T-helper 17 cell (primary cell): Measurements from ENCODE around the gene IFITM10. TPM values are rescaled to one million over a fixed set of nuclear protein-coding genes. Genes with fewer than 3 reads are reported as not detected.
"Not testable (repeated sequence)": the region's sequence is repeated elsewhere in the genome, so short reads cannot be mapped to it uniquely, and the experiment has no call there.

ENCODE experiments used
- ATAC-seq: fragments of 150-1000 bp; cut with Tn5 transposase; 2 replicates; pipeline ENCODE4 v1.10.0; 2021; ENCODE audit warnings: mild to moderate bottlenecking, moderate library complexity
- DNase-seq, 3 donors: peaks; one replicate each; pipeline versions ENCODE4 v3.0.0 to v3.0.0-alpha.2; 2020 to 2021
- H3K9me3 ChIP-seq: one replicate; pipeline ENCODE4 v1.7.0; 2013; ENCODE audit warnings: low read length, mild to moderate bottlenecking; ENCODE audit not compliant: control insufficient read depth, poor library complexity, severe bottlenecking
- H3K27ac Mint-ChIP-seq: one replicate; pipeline ENCODE4 v1.8.0; 2022; ENCODE audit warnings: mild to moderate bottlenecking, moderate library complexity, mixed read lengths
- H3K27me3 Mint-ChIP-seq: one replicate; pipeline ENCODE4 v1.8.0; 2022; ENCODE audit warnings: mixed read lengths
- H3K36me3 Mint-ChIP-seq: one replicate; pipeline ENCODE4 v1.8.0; 2022; ENCODE audit warnings: low read depth, mixed read lengths
- H3K4me1 Mint-ChIP-seq: one replicate; pipeline ENCODE4 v1.8.0; 2022; ENCODE audit warnings: mild to moderate bottlenecking, mixed read lengths
- H3K4me3 Mint-ChIP-seq: one replicate; pipeline ENCODE4 v1.8.0; 2022; ENCODE audit warnings: mild to moderate bottlenecking, moderate library complexity, mixed read lengths
- total RNA-seq, 4 donors: library from RNA in 2 of 4; stranded (reverse) in 2 of 4; gene quantifications; one replicate each; pipeline ENCODE4 v1.2.3 and lab custom pipeline; 2022 to 2026

The IFITM10 gene
- total RNA-seq, 2 donors from 2014 or later, result 0.78 to 0.90 TPM

DNA sequence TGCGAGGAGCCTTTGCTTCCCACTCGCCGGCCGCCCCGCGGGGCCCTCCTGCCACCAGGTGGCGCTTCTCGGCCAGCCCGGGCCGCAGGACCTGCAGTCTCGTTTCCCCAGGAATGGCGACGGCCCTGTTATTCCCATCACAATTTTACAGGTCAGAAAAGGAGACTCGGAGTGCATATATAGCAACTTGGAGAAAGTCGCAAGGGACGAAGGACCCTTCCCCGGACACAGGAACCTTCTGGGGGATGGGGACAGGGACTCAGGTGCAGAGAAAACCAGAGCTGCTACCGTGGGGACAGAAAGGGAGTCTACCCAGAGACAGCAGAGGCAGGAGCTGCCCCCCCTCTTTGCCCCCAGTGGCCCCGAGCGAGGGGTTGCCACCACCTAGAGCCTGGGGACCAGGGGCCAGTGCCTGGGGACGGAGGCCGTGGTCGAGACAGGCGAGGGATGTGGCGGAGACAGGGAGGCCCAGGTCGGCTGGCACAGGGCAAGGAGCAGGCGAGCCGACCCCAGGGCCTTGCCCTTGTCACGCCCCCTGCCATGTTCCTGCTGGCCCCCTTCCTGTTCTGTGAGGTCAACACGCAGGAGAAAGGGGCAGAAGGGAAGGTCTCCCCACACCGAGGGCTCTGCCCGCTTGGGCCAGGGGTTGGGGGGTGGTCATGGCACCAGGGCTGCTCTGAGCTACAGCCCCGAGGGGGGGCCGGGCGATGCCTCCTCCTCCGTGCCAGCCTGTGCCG is 56.9 kb downstream of the IFITM10 start:
- Mint-ChIP-seq H3K27ac (no peak overlapping the region), H3K4me1 (peaks cover 11% of the 10 kb centered on the region), H3K36me3 (peaks cover 2% of the 10 kb centered on the region), H3K4me3 (peak overlapping the region; percentile 90), H3K27me3 (peaks cover 63% of the 10 kb centered on the region)
- DNase-seq, result peak; percentile 63 to 73 (median 70)
- no peaks in the 10 kb centered on the region for H3K9me3 ChIP-seq
- peak; percentile 71 for ATAC-seq

DNA sequence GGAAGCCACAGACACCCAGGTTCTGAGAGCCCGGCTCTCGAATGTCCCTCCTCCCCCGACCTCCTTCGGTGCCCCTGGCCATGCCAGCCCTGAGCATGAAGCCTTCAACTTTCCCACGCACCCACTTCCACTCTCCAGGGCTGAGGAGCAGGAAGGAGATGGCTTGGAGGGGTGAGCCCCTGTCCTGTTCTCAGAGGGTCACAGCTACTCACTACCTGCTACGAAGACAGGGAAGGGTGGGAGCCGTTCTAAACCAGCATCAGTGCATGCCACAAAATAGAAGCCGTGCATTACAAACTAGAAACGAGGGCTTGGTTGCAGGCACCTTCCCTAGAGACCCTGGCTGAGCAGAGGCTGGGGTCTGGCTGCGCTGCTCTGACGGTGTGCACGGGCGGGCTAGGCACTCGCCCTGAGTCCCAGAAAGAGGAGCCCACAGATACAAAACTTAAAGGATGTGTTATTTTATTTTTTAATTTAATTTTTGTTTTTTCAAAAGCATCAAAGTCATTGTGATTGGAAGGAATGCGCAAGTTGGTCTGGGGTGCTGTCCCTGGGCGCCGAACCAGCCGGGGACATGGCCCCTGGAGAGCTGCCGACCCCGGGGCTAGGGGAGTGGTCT is 57.6 kb downstream of the IFITM10 start:
- H3K9me3 ChIP-seq, result no peaks in the 10 kb centered on the region
- ATAC-seq, result no peak
- H3K4me1 Mint-ChIP-seq, result peaks cover 11% of the 10 kb centered on the region
- peaks cover 58% of the 10 kb centered on the region for H3K27me3 Mint-ChIP-seq
- no peak overlapping the region for H3K27ac Mint-ChIP-seq
- no peak for DNase-seq
- H3K36me3 Mint-ChIP-seq, result peaks cover 2% of the 10 kb centered on the region
- peak overlapping the region; percentile 90 for H3K4me3 Mint-ChIP-seq

DNA sequence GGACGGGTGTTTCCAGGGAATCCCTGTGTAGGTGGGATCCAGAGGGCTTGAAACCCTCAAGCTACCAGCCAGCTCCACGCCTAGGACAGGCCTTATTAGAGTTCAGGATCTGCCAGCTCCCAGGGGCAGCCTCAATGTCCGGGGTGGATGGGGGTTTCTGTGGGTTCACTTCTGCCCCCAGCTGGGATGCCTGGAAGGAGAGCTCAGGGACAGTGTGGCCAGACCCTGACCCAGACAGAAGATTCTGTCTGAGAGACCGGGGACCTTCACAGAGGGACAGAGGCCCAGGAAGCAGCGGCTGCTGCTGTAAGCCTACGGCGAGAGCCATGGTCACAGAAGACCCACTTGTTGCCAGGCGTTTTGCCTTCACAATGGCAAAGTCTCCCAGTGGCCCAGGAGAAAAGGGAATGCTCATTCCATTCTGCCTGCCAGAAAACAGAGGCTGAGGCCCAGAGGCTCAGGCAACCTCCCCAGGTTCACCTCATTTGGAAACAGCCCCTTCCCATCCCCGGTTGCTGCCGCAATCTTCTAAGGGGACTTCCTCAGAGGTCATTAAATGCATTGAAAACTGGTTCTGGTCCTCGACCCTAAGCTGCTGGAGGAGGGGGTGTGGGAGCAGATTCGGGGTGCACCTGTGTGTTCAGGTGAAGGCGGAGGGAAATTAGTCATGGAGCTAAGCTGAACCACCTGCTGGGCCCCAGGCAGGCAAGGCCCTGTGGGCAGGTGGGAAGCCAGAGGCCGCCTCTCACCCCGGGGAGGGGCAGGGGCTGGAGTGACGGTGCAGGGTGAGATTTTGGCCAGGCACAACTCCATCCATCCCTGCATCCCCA is 58.3 kb downstream of the IFITM10 start:
- Mint-ChIP-seq H3K36me3 (peaks cover 2% of the 10 kb centered on the region), H3K4me3 (no peak overlapping the region), H3K27me3 (peaks cover 56% of the 10 kb centered on the region), H3K4me1 (peaks cover 11% of the 10 kb centered on the region), H3K27ac (no peak overlapping the region)
- no peak for ATAC-seq
- no peak for DNase-seq
- H3K9me3 ChIP-seq, result no peaks in the 10 kb centered on the region

DNA sequence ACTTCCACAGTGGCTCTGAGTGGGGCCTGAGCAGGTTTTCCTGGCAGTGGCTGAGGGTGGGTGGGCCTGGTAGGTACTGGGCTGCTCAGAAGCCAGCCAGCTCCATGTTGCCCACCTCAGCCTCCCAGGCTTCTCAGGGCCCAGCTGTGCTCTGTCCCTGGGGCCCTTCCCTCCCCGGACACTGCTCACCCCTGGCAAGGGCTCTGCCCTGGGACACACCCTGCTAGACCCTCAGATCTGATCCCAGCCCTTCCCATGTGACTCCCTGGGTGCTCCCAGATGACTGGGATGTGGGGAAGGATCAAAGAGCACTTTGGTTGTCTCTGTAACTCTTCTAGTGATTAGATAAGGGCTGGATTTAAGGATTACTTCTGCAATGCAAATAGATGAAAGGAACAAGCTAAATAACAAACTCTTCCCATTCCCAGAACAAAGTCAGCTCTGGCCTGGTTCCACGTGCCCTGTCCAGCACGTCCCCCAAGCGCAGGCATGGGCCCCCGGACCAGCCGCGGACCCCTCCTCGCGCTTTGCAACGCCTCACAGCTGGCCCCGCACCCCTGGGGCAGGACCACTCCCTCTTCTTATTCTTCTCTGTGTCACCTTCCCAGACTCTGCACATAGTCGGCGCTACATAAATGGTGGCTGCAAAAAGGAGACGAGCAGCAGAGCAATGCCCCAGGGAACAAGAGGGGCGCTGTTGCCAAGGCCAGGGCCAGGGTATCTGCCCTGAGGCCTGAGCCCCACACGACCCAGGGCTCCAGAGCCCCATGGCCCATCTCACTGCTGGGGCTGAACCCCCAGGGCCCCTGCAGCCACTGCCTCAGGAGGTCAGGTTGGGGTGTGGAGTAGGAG is 59.1 kb downstream of the IFITM10 start:
- no peak for DNase-seq
- Mint-ChIP-seq H3K27me3 (peaks cover 52% of the 10 kb centered on the region), H3K36me3 (peaks cover 2% of the 10 kb centered on the region), H3K27ac (no peak overlapping the region), H3K4me1 (peaks cover 9% of the 10 kb centered on the region), H3K4me3 (no peak overlapping the region)
- H3K9me3 ChIP-seq, result no peaks in the 10 kb centered on the region
- ATAC-seq, result no peak

DNA sequence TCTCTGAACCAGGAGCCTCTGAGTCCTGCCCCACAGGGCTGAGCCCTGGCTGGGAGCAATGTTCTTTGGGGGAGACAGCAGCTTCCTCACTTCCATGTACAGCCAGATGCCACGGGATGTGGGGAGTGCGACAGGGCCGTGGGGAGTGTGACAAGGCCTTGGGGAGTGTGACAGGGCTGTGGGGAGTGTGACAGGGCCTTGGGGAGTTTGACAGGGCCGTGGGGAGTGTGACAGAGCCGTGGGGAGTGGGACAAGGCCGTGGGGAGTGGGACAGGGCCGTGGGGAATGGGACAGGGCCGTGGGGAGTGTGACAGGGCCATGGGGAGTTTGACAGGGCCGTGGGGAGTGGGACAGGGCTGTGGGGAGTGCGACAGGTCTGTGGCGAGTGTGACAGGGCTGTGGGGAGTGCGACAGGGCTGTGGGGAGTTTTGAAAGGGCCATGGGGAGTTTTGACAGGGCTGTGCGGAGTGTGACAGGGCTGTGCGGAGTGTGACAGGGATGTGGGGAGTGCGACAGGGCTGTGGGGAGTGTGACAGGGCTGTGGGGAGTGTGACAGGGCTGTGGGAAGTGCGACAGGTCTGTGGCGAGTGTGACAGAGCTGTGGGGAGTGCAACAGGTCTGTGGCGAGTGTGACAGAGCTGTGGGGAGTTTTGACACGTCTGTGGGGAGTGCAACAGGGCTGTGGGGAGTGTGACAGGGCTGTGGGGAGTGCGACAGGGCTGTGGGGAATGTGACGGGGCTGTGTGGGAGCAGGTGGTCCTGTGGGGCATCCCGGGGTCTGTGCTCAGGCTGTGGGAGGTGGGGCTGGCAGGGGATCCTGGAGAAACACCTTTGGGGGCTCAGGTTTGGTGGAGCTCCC is 60.0 kb downstream of the IFITM10 start:
- H3K9me3 ChIP-seq, result no peaks in the 10 kb centered on the region
- H3K4me3 Mint-ChIP-seq, result no peak overlapping the region
- ATAC-seq, result no peak
- DNase-seq, result no peak
- H3K27ac Mint-ChIP-seq, result peak overlapping the region; percentile 3
- peaks cover 46% of the 10 kb centered on the region for H3K27me3 Mint-ChIP-seq
- no peaks in the 10 kb centered on the region for H3K36me3 Mint-ChIP-seq
- H3K4me1 Mint-ChIP-seq, result peaks cover 7% of the 10 kb centered on the region

DNA sequence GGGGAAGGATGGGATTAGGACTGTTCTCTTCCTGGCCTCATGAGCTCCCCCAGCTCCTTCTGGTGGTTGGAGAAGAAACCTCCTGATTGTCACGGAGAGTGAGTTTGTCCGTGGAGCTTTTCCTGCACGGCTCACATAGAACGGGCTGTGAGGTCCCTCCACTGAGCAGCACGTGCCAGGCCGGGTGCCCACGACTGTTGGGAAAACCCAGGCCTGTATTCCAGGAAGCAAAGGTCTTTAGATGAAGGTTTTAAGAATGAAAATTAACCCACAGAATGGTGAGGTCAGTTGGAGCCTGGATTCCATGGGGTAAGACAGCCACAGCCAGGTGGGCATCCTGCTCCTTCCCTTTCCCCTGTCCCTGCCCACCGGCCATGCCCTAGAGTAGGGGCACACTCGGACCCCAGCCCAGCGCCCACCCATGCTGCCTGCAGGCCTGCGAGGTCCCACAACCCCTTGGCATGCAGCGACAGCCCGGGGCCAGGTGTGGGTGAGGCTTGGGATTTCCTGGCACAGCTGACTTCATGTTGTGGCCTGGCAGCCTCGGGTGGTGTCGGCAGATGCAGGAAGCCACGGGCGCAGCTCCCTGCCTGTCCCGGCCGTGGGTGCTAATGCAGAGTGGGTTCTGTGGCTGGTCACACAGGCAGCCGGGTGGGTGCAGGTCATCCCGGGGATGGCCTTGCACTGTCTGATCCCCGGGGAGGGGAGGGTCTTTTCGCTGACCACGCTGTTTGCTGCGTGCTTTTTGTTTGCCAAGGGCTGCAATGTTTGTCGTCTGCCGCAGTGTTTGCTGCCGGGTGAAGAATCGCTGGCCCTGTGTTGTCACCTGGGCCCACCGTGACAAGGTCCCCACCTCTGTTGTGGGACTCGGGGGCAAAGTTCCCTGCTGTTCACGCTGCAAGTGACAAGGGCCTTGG is 60.9 kb downstream of the IFITM10 start:
- not testable (repeated sequence) for H3K4me1 Mint-ChIP-seq
- H3K27me3 Mint-ChIP-seq, result peaks cover 47% of the 10 kb centered on the region

DNA sequence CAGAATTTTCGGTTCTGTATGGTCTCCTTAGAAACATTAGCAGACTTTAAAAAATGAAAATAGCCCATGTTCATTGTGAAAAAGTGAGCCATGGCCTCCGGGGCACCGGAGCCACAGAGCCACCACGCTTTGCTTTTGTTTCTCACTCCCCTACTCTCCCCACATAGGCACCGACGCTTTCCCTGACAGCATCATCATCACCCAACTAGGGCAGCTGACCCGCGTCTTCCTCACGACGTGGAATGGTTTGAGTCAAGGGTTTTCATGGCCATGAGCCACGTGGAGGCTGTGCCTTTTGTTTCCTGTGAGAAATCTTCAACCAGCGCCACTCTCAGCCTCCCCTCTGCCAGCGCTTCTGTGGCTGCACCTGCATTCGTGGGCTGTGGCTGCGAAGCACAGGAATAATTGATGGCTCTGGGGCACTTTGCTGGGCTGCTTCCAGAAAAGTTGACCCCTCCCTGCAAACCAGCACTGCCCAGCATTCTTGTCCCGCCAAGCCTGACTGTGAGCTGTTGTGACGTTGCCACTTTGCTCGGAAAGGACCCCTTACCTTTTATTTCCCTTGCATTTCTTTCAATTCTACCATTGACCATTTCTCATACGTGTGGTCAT is 62.0 kb downstream of the IFITM10 start:
- H3K27me3 Mint-ChIP-seq, result peaks cover 43% of the 10 kb centered on the region
- not testable (repeated sequence) for ATAC-seq, H3K9me3 ChIP-seq, H3K27ac Mint-ChIP-seq, DNase-seq, H3K4me1 Mint-ChIP-seq, H3K4me3 Mint-ChIP-seq, H3K36me3 Mint-ChIP-seq

More for the DNA sequence above, 60.9 kb downstream of the IFITM10 start:
- H3K4me3 Mint-ChIP-seq, H3K9me3 ChIP-seq, ATAC-seq, H3K36me3 Mint-ChIP-seq, DNase-seq: not testable (repeated sequence)
- peak overlapping the region; percentile 3 for H3K27ac Mint-ChIP-seq

DNA sequence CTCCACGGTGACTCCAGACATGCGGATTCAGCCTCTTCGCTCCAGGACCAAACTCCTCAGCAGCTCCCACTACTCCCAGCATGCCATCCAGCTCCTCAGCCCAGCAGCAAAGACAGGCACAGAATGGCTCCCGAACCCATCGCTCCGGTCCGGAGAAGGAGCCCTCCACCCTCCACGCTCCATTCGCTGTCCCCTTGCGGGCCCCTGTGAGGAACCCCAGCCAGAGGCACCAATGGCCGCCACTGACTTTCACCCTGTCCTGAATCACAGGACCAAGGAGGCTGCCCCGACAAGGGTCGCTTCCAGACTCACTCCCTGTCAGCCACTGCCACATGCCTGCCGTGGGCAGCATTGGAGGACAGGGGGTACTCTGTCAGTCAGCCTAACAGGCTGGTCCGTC is 64.2 kb downstream of the IFITM10 start:
- not testable (repeated sequence) for H3K9me3 ChIP-seq, ATAC-seq, H3K4me1 Mint-ChIP-seq, DNase-seq, H3K36me3 Mint-ChIP-seq, H3K27ac Mint-ChIP-seq, H3K4me3 Mint-ChIP-seq
- peaks cover 46% of the 10 kb centered on the region for H3K27me3 Mint-ChIP-seq

DNA sequence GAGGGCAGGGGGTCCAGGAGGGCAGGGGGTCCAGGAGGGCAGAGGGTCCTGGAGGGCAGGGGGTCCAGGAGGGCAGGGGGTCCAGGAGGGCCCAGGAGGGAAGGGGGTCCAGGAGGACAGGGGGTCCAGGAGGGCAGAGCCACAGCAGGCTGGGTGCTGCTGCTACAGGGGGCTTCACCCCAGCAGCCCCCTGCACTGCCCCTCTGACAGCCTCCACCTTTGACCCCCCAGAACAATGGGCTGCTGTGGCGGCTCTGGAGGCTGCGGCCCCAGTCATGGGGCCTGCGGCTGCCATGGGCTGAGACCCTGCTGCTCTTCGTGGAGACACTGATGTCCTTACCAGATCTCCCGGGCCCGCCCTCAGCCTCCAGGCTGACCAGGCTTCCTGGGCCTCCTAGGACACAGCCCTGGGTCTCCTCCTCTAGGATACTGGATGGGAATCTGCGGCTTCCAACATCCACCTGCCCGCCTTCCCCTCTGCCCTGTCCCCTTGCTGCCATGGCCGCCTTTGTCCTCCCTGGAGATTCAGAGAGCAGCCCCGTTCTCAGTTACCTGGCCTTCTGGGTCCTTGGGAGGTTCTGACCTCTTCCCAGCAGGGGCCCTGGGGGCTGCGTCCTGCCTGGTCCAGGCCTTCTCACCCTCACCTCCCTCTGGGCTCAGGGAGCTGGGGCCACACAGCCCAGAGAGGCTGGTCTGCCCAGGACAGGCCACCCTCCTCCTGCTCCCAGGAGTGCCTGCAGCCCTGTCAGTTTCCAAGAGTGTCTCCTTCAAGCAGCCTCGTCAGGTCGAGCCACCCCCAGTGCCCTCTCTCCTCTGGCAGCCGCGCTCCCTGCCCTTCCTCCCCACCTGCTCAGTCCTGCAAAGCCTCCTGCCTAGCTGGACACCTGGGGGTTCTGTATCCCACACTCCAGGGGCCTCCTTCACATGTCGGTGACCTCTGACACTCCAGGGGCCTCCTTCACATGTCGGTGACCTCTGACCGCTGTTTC is 65.2 kb downstream of the IFITM10 start:
- H3K4me3 Mint-ChIP-seq, result not testable (repeated sequence)

DNA sequence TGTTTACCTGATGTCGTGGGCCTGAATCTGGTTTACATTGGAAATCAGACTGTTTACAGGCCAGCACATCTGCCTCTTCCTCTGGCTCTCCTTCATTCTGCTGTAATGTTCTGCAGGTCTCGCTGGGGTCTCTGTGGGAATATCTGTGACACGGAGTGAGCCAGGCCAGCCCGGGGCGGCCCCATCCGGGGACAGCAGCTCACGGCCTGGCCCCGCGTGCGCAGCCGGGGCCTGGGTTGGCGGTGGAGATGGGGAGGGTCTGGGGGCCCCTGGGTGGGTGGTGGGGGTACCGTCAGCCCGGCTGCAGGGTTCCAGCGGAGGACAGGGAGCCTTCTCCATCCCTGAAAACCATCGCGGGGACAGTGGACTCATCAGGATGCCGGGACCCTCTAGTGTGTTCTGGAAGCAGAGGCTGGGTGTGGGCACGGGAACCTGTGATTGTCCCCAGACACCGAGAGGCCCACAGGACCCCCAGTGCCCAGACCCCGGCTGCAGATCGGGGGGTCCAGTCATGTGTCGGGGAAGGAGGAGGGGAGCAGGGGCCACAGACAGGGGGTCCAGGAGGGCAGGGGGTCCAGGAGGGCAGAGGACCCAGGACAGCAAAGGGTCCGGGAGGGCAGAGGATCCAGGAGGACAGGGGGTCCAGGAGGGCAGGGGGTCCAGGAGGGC is 66.4 kb downstream of the IFITM10 start:
- not testable (repeated sequence) for H3K4me3 Mint-ChIP-seq, H3K4me1 Mint-ChIP-seq, H3K36me3 Mint-ChIP-seq, ATAC-seq, H3K27ac Mint-ChIP-seq, H3K9me3 ChIP-seq, DNase-seq
- peaks cover 30% of the 10 kb centered on the region for H3K27me3 Mint-ChIP-seq

More for the DNA sequence above, 65.2 kb downstream of the IFITM10 start:
- H3K27me3 Mint-ChIP-seq, result peaks cover 37% of the 10 kb centered on the region
- not testable (repeated sequence) for H3K4me1 Mint-ChIP-seq, H3K36me3 Mint-ChIP-seq, DNase-seq, ATAC-seq, H3K27ac Mint-ChIP-seq, H3K9me3 ChIP-seq
